ENCODE results near the gene NSG1. TPM values are rescaled to one million over a fixed set of nuclear protein-coding genes. Genes with fewer than 3 reads are reported as not detected.

NSG1 gene
- total and polyA plus RNA-seq, 3 donors from 2014 or later: 27.5 to 67.2 (median 30.0) TPM

DNA sequence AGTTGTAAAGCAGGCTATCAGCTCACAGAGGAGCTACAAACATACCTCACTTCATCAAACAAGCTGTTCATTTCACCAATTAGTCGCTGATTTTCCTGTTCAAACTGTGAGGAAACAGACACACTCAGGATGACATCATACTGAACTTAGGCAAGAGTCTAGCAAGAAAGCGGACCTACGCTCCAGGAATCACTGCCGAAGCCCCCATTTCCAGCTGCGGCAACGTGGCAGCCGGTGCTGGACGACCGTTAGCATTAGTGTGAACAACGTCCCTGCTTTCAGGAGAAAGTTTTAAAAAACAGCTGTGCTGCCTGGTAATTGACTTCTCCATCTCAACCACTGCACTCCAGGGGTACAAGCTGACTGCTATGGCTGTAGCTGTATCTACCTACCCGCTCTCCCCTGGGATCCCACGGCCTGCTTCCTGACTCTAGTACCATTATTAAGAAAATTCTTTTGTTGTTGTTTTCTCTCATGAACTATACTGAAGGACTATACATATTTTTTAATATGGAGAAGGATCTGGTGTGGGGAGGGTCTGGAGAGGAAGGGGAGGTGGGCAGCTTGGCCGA, 38.3 kb downstream of the NSG1 start:
- DNase-seq: no peak
- no peak for TF ChIP-seq CTCF (IDR thresholded peaks at IDR 0.05)
- no peak for TF ChIP-seq POLR2A (IDR thresholded peaks at IDR 0.05)
- no peak overlapping the region for H3K4me3 ChIP-seq
- H3K27me3 ChIP-seq: no peaks in the 10 kb centered on the region
- no peaks in the 10 kb centered on the region for H3K9me3 ChIP-seq
- 95 to 97% methylated on average over 13 of the region's 13 CpGs for WGBS, 2 donors
- no peaks in the 10 kb centered on the region for H3K4me1 ChIP-seq
- no peak overlapping the region for H3K27ac ChIP-seq
- intact Hi-C loops (cut with DNase I; ENCODE audit: low total_unique reads): no loop called here
- no peaks in the 10 kb centered on the region for H3K36me3 ChIP-seq (ENCODE audit: low read depth, missing control alignments)

- intact Hi-C loops (cut with DNase I; ENCODE audit: low total_unique reads): no loop called here
- Histone ChIP-seq H3K27me3 (no peaks in the 10 kb centered on the region), H3K4me3 (no peak overlapping the region), H3K4me1 (no peaks in the 10 kb centered on the region), H3K27ac (no peak overlapping the region), H3K9me3 (no peaks in the 10 kb centered on the region), H3K36me3 (ENCODE audit: low read depth, missing control alignments) (no peaks in the 10 kb centered on the region)
- WGBS, 2 donors: 90 to 91% methylated on average over 7 of the region's 7 CpGs
- TF ChIP-seq CTCF (IDR thresholded peaks at IDR 0.05): no peak
- TF ChIP-seq POLR2A (IDR thresholded peaks at IDR 0.05): no peak
- no peak for DNase-seq
Observed at GRCh38 chr4:4425696-4426095, 38.8 kb downstream of the NSG1 start.

- TF ChIP-seq CTCF (IDR thresholded peaks at IDR 0.05): no peak
- TF ChIP-seq POLR2A (IDR thresholded peaks at IDR 0.05): no peak
- Histone ChIP-seq H3K9me3 (no peaks in the 10 kb centered on the region), H3K27ac (no peak overlapping the region), H3K4me3 (no peak overlapping the region), H3K36me3 (ENCODE audit: low read depth, missing control alignments) (no peaks in the 10 kb centered on the region), H3K27me3 (no peaks in the 10 kb centered on the region), H3K4me1 (no peaks in the 10 kb centered on the region)
- WGBS, 2 donors: 84 to 85% methylated on average over 11 of the region's 11 CpGs
- intact Hi-C loops (cut with DNase I; ENCODE audit: low total_unique reads): no loop called here
- no peak for DNase-seq
Observed at GRCh38 chr4:4426511-4427120, 39.7 kb downstream of the NSG1 start.

DNA sequence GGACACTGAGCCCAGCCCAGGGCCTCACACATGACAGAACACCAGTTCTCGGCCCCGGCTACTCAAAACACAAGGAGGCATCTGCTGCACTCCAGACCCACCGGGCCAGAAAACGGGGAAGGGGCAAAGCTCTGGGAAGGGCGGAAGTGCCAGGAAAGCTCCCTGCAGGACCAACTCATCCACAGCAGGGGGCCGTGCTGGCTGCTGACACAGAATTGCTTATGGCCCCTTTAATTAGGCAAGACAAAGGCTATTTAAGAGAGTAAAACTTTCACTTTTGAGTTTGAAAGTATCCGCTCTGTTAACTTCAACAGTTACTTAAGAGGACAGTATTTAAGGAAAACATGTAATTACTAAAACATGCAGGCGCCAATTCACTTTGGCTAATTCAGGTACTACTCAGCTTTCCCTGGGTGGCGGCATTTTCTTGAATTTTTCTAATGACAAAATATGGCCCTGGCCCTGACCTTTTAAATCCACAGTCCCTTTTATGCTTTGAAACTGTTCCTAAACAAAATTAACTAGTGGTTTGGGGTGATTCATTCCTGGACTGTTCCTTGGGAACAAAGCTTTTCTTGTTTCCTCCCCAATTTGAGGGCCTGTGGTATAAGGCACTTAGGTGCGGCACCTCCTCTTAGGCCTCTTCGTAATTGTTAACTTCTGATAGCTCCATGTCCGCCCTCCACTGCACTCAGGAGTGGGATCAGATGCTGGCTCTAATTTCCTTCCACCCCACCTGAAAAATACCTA, 40.4 kb downstream of the NSG1 start:
- DNase-seq: no peak
- Histone ChIP-seq H3K36me3 (ENCODE audit: low read depth, missing control alignments) (no peaks in the 10 kb centered on the region), H3K9me3 (no peaks in the 10 kb centered on the region), H3K4me3 (no peak overlapping the region), H3K4me1 (no peaks in the 10 kb centered on the region), H3K27ac (no peak overlapping the region), H3K27me3 (no peaks in the 10 kb centered on the region)
- intact Hi-C loops (cut with DNase I; ENCODE audit: low total_unique reads): no loop called here
- 88 to 95% methylated on average over 12 of the region's 12 CpGs for WGBS, 2 donors
- TF ChIP-seq CTCF (IDR thresholded peaks at IDR 0.05) (no peak), POLR2A (IDR thresholded peaks at IDR 0.05) (no peak)
